Cardiac septum (tissue), 1 donor: ENCODE results near the gene SIGLEC6. TPM values are rescaled to one million over a fixed set of nuclear protein-coding genes. Genes with fewer than 3 reads are reported as not detected.

Experiments used
- DNase-seq: peaks from one replicate; pipeline ENCODE4 v3.0.0-alpha.2; 2020; ENCODE audit warnings: low spot score
- intact Hi-C: fragments of 100-400 bp; cut with DNase I; formaldehyde crosslinking; loops from one replicate; pipeline ENCODE4 v1.14.0; 2022
- long read RNA-seq: library from polyadenylated mRNA; unstranded; transcript quantifications from one replicate; pipeline ENCODE4 v2.0.0, GENCODE V29; 2021
- total RNA-seq: library from RNA; stranded (reverse); fragmentation: NEBNext Ultra II Directional; extraction: Animal tissue kit (Norgen Biotek cat#: 25700); gene quantifications from one replicate; pipeline ENCODE4 v1.2.1, GENCODE V29; 2021
- donor health status: DM: no; HTN: no; CAD: no.

The SIGLEC6 gene
- 0.22 TPM for total RNA-seq
- long read RNA-seq = 0 reads

DNA sequence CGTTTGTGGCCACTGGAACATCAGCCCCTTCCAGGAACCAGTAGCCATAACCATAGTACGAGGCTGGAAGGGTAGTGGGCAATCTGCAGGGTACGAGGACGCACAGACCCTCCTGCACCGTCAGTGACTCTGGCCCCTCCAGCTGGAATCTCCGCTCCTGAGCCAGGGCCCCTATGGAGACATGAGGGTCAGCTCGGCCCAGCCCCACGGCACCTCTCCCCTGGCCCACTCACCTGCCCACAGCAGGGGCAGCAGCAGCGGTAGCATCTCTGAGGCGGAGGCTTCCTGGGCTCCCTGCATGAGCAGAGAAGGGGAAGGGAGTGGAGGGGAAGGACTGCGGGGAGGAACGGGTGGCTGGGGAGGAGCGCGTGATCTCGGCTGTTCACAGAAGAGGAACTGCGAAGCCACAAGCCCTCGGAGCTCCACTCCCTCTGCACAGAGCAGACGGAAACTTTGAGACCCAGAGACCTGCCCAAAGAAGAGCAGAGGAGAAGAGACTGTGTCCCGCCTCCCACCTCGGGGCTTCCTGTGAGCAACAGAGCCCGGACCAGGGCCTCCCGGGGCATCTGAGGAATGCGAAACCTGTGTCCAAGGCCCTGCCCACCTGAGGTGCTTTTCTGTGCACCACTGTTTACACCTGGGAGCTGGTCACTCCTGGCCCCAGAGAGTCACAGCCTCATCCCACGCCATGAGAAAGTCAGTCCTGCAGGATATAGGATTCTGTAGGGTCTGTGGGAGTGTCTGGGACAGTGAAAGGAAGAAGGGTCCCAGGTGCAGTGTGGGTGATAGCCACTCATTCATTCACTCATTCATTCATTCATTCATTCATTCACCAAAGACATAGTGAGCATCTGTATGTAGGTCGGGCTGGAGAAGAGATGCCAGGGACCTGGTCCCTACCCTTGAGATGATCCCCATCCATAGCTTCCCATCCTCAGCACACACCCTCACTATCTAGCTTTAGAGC is at the start of gene SIGLEC6:
Gene SIGLEC6, minus strand, starts transcription at position 322 of the 967 bp plus-strand sequence. Its CDS starts 22 bp downstream, at position 300.
- peak; percentile 84 for DNase-seq
- intact Hi-C loops = no loop called here

DNA sequence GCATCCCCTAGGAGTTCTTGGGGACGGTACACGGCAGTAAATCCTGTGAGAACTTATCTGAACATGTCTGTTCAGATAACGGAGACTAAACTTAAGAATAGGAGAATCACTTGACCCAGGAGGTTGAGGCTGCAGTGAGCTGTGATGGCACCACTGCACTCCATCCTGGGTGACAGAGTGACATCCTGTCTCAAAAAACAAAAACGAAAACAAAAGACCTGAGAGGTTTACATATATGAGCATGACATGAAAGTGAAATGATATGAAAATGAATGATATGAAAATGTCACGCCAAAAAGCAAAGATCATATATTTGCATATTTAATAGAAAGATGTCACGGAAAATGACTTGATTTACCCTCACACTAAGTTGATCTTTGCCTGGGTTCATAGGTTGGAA is 45.4 kb upstream of the SIGLEC6 start:
- intact Hi-C loops = no loop called here
- DNase-seq = no peak

DNA sequence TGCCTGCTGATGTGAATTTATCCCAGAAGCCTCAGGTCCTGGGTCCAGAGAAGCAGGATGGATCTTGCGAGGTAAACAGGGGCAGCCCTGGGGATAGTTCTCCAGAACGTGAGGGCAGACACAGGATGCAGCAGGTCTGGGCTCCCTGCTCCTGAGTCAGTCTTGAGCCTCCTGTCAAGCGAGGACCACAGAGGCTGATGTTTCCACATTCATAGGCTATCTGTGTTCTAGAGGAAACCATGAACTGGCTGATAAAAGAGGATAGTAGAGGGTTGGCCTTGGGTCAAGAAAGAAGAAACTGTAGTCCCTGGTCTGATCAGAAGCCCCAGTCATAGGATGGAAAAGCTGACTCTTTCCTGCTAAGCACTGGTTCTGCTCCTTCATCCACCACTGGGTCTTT is 41.9 kb upstream of the SIGLEC6 start:
- DNase-seq = no peak
- intact Hi-C loops = no loop called here

DNA sequence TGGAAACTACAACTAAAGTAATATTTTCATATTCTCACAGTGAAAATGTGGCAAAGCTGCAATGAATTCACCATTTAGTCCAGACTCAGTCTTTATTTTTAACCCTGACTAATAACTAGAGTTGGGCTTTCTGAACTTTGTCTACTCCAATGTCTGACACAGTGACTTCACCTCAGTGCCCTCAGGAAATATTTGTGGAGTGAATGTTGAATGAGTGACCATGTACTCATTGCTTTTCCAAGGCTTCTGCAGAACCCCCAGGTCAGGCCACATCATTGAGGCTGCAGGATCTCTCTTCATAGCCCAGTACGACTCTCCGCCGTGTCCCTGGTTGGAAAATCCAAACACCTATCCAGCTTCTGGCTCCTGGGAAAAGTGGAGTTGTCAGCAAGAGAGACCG is 41.4 kb upstream of the SIGLEC6 start:
- no peak for DNase-seq
- intact Hi-C loops = no loop called here

DNA sequence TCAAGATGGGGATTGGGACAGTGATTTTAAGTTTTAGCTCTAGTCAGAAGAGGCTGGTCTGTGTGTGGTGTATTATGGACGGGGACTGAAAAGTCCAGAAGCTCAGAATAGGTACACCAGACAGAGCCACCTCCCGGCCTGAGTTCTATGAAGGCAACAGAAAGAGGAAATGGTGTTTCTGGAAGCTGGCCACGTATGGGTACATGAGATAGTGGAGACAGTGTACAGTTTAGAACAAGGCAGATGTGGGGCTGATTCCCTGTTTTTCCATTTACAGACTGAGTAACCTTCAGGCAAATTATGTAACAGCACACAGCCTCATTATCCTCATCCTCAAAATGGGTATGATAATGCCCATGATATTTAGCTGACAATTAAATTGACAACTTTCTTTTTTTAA is 40.9 kb upstream of the SIGLEC6 start:
- intact Hi-C loops = no loop called here
- no peak for DNase-seq

DNA sequence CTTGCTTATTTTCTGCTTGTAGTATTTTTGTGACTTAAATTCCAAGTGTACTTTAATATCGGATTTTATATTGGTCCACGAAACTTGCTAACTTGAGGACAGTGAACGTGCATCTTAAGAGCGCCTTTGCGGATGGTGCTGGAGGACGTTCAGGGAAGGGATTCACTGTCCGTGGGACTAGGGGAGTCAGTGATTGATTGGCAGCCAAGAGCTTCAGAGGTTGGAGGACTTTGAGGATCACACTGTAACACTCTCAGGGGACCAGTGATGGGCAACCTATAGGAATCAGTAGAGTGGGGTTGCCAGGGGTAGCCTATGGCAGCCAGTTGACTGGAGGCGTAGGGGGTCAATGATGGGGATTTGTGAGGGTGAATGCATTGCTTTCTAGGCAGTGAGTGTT is 40.1 kb upstream of the SIGLEC6 start:
- intact Hi-C loops = loop anchor here (1.0 kb wide), 1 partner anchor 23 kb away; no protein-coding TSS in a partner anchor
- no peak for DNase-seq

DNA sequence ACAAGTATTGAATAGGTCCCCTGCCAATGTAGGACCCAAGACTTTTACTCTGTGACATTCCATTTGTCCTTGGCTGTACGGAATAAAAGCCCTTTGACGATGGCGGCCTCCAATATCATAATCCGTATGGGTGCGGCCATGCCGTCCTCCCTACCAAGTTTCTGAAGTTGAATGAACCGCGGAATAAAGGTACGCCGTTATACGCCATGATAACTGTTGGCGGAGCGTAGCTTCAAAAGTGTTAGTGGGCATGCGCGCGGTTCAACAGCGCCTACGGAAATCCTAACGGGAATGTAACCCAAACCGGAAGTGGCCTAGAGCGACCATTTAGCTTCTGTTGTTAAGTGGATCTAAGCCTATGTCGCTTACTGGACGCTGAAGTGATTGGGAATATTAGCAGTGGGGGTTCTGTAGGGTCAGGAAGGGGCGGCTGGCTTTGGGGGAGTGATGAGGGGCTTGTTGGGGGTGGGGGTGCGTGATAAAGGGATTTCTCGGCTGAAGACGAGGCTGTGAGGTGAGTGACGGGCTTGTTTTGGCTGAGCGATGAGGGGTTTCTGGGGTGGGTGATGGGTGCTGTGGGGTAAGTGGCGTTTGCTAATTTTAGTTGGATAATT is 39.6 kb upstream of the SIGLEC6 start, which contains the start of gene ZNF175:
Gene ZNF175, plus strand, starts transcription at position 322 of the 614 bp plus-strand sequence. CDS start 2,047 bp downstream, outside the sequence.
- intact Hi-C loops = loop anchor here (1.0 kb wide), 1 partner anchor 23 kb away; no protein-coding TSS in a partner anchor
- DNase-seq = peak; percentile 94

DNA sequence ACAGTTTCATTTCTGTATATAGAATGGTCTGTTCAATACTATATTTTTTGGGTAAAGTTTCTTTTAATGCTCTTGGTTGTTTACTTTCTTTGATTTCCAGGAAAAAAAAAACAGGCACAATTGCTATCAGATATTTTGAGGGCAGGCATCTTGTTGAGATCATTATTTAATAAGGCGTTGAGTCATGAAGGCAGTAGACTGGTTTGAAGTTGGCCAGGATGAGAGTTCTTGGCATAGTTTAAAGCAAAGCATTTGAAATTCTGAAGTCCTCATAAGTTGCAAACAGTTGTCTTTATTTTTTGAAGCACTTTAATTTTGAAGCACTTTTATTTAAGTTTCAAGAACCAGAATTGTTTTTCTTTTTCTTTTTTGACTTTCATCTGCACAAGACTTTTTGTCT is 37.0 kb upstream of the SIGLEC6 start:
- intact Hi-C loops = no loop called here
- DNase-seq = no peak

DNA sequence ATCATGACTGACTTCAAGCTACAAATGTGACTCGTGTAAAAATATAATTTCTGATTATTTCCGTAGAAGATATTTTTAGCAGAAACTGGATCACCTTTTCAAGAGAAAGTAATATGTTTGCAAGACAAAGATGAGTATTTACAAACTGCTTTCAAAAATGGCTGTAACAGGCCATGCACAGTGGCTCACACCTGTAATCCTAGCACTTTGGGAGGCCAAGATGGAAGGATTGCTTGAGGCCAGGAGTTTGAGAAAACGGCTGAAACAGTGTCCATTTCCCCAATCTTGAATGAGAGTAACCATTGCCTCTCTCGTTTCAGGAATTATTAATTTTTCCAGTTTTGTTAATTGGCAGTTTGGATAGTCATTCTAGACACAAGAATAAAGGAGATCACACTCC is 36.1 kb upstream of the SIGLEC6 start:
- intact Hi-C loops = no loop called here
- DNase-seq = no peak

DNA sequence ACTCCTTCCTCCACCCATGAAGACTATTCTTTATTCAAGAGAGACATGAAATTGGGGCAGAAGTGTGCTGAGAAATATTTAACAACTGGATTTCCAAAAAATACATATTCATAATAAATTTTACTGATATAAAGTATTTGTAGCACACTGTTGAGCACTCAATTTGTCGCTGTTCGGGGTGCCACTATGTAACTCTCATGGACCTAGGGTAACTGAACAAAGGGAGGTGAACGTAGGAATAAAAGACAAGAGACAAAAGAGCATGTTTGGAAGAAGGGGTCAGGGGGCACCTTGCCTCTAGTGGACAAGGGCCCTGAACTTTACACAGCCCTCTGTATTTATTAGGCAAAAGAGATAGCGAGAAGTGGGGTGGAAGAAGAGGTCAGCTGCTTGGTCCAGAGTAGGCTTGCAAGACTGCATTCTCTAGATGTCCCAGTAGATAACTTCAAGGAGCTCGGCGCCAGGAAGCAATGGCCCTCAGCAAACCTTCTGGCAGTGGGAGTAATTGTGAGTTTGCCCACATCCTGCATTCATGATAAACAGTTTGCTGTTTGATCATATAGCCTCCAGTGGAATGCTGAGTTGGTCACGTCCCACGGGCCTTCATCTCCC is 35.1 kb upstream of the SIGLEC6 start:
- intact Hi-C loops = no loop called here
- DNase-seq = no peak

DNA sequence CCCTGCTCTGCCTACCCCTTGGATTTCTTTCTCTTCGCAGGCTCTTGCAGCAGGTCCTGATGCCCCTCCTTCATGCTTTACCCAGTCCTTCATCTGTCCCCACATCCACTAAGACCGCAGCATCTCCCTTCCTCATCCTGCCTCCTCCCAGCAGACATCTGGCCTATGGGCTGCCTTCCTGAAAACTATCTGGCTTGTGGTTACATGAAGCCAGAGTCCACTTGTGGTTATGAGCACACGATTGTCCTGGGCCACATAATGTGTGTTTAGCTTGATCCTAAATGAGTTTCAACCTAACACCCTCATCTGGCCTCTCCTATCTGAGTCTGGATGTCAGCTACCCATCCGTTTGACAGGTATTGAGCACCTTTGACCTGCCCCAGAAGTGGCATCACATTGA is 34.1 kb upstream of the SIGLEC6 start:
- DNase-seq = no peak
- intact Hi-C loops = no loop called here

DNA sequence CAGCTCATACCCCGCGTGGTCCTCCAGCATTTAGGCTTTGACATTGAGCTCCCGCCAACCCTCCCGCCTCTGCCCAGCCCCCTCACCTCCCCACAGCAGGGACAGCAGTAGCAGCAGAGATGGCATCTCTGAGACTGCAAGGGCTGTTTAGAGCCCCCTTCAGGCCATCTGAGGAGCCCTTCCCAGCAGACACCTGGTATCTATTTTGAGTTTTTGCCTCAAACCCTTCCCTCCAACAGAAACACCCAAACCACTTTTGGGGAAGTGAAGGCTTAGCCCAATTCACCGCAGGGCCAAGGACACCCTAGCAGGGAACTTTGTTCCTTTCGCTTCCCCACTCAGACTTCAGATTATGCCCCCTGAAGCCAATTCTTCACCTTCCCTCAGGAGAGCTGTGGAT is 33.3 kb upstream of the SIGLEC6 start:
- no peak for DNase-seq
- intact Hi-C loops = no loop called here

DNA sequence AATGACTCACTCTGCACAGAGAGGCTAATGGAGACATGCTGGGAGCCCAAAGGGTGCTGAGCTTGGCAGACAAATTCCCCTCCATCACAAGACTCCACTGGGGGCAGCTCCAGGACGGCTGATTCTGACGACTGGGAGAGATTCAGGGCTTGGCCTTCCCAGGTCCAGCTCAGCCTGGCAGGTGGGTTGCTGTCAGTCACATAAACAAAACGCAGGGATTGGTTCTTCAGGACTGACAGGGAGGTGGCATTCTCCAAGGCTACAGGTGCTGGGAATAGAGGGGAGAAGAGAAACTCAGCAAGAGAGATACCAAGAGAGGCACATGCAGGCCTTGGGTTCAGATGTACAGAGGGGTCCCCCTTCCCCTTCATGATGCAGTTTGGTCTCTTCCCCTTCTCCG is 28.9 kb upstream of the SIGLEC6 start:
- DNase-seq = no peak
- intact Hi-C loops = no loop called here

DNA sequence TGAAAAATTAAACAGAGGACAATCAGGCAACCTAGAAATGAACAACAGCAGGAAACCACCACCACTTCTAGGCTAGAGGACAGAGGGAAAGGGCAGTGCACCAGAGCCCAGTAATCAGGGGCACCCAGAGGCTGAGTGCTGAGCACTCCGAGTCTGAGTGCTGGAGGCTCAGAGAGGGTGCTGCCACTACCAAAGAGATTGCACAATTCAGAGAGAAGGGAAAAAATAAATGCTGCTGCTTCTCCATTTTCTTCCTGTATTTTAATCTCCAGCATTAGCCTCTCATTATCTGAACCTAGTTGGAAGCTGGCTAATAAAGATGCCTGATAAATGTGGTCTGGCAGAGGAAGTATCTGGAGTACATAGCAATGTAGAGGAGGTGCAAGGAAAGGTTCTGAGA is 27.8 kb upstream of the SIGLEC6 start:
- intact Hi-C loops = no loop called here
- DNase-seq = no peak

DNA sequence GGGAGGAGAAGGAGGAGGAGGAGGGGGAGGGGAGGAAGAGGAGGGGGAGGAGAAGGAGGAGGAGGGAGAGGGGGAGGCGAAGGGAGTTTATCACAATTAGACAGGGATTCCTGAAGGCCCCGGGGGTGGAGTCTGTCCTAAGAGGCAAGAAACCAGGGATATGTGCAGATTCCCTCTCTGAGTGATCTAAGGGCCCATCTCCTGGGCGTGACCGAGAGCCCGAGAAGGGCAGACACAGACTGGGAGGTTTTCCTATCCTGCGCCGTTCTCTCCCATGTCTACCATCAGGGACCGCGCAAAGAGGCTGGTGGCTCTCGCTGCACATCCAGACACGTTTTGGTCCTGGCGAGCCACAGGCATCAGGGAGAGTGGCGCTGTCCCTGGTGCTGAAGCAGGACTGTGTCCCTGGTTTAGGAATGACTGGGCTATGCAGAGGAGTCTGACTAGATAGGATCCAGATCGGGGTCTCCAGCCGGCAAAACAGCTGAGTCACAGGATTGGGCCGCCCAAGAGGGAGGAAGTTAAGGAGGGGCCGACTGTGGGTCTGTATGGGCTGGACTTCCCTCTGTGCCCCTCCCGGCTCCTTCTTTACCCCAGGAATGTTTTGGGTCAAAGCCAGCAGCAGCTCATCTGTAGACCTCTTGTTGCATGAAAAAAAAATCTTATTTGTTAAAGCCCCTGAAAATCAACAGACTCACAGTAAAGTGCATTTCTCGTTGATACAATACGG is 21.7 kb upstream of the SIGLEC6 start:
- DNase-seq = no peak
- intact Hi-C loops = no loop called here

DNA sequence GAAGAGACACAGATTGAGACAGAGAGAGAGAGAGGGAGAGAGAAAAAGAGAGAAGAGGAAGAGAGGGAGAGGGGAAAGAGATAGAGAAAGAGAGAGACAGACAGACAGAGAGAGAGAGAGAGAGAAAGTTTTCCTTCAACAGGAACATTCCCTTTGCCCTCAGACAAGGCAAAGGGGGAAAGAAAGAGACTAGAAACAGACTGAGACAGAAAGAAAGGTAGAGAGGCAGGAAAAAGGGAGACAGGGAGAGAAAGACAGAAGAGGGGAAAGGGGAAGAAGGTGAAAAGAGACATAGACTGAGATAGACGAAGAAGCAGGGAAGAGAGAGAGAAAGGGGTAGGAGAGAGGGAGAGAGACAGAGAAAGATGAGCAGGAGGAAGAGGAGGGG is 21.1 kb upstream of the SIGLEC6 start:
- DNase-seq = no peak
- intact Hi-C loops = no loop called here

DNA sequence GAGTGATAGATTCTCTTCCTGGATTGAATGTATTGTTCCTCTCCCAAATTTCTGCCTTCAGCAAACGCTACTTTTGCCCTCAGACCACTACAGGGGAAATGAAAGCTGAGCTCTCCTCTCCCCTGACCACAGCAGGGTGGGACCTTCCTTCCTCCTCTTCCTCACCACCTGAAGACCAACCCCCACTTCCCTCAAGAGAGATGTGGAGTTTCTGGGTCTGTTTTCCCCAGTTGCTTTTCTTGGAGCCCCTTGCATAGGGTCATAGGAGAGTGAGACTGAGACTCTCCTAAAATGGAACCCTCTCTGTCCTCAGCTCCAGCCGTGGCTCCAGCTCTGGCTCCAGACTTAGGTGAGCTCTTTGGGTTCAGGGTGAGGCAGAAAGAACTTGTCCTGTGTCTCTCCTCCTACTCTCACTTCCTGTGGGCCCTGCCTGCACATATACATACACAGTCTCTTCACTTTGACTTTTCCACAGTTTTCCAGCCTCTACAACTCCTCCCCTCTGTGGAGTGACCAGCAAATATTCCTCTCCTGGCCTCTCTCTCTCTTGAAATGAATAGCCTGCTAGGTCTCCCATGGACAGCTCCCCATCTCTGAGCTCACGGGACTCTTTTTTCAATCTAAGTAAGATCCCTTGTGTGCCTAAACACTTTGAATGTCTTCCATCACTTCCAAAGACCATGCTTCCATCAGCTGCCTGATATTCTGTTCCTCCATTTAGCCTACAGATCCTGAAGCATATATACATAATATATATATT is 20.4 kb upstream of the SIGLEC6 start:
- intact Hi-C loops = no loop called here

DNA sequence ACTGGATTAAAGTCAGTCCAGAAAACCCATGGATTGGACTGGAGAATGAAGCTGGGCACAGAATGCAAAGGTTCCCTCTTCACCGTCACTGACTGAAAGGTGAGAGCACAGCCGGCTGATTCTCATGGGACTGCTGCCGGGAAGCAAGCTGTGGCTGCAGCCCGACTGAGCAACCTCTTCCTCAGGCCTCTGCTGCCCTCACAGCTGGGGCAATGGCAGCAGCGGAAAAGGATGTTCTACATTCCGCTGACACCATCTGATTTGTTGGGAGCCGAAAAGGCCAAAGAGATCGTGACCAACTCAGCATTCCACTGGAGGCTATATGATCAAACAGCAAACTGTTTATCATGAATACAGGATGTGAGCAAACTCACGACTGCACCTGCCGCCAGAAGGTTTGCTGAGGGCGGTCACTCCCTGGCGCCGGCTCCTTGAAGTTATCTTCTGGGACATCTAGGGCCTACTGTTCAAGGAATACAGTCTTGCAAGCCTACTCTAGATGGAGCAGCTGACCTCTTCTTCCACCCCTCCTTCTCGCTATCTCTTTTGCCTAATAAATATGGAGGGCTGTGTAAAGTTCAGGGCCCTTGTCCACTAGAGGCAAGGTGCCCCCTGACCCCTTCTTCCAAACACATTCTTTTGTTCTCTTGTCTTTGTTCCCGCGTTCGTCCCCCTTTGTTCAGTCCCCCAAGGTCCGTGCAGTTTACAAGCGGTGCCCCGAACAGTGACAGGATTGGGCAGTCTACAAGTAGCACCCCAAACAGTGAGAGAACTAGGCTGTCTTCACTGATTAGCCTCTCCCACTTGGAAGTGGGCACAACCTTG is 19.6 kb upstream of the SIGLEC6 start:
- intact Hi-C loops = no loop called here
- DNase-seq = no peak

More for the DNA sequence above, 20.4 kb upstream of the SIGLEC6 start:
- no peak for DNase-seq
